ENCODE measurements around the gene PCNT. TPM values are rescaled to one million over a fixed set of nuclear protein-coding genes. Genes with fewer than 3 reads are reported as not detected.
A peak's percentile ranks its signal among the peaks of the same experiment; 100 is the strongest.

PCNT gene
- total and polyA plus RNA-seq, 9 of the 15 experiments (the other 6 are each of a cell fraction or from before 2014, with no cell fraction given) = 9.1 to 53.5 (median 31.3) TPM

DNA sequence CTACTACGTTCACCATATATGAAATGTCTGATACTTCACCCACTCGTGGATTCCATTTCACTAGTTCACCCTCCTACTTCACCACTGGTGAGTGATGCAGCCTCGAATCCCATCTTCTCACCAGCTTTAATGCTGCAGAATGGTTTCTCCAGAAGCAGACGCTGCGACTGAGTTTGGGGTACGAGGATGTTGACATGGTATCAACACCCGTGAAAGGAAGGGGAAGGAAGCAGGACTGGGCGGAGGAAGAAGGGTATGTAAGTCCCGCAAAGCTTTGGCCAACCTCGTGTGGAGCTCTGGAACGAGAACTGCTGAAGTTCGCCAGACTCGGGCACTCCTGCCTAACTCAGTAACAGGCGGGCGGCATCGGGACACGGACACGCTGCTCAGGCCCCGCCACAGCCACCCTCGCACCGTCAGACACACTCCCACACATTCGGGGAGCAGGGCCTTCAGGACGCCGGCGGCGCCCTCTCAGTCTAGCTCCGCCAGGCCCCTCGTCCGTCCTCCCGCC is 133.9 kb downstream of the PCNT start (continued):
- TF ChIP-seq, protein P1, sequence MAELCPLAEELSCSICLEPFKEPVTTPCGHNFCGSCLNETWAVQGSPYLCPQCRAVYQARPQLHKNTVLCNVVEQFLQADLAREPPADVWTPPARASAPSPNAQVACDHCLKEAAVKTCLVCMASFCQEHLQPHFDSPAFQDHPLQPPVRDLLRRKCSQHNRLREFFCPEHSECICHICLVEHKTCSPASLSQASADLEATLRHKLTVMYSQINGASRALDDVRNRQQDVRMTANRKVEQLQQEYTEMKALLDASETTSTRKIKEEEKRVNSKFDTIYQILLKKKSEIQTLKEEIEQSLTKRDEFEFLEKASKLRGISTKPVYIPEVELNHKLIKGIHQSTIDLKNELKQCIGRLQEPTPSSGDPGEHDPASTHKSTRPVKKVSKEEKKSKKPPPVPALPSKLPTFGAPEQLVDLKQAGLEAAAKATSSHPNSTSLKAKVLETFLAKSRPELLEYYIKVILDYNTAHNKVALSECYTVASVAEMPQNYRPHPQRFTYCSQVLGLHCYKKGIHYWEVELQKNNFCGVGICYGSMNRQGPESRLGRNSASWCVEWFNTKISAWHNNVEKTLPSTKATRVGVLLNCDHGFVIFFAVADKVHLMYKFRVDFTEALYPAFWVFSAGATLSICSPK (IDR thresholded peaks at IDR 0.05; ENCODE audit: borderline replicate concordance) = peak; percentile 43; the same call in 1 of the 2 replicates
- TF ChIP-seq SUPT5H (IDR thresholded peaks at IDR 0.05) (no peak), TBL1XR1 (IDR thresholded peaks at IDR 0.05; ENCODE audit: low read length in 2 of 2) (peak in 1 of 2 experiments; percentile 21; a peak in 1 of 4 replicates), STAG1 (CRISPR knock-in tag; IDR thresholded peaks at IDR 0.05; ENCODE audit: borderline replicate concordance) (no peak), CSDE1 (IDR thresholded peaks at IDR 0.05) (no peak), FOXK2 (conservative IDR thresholded peaks at IDR 0.05 in 1 of 2, IDR thresholded peaks at IDR 0.05 in 1 of 2; ENCODE audit: low read depth in 2 of 2) (peak in 1 of 2 experiments; percentile 43; a peak in 1 of 4 replicates), PHF20 (IDR thresholded peaks at IDR 0.05; ENCODE audit: partially characterized antibody) (no peak), BHLHE40 (IDR thresholded peaks at IDR 0.05; ENCODE audit: low read length) (peak; percentile 27; the same call in 1 of the 2 replicates), GABPB1 (CRISPR knock-in tag; IDR thresholded peaks at IDR 0.05) (peak; percentile 63; the same call in 1 of the 2 replicates), CREB1 (IDR thresholded peaks at IDR 0.05) (no peak), CREB1 (CRISPR knock-in tag; IDR thresholded peaks at IDR 0.05) (no peak), GABPA (tag; conservative IDR thresholded peaks at IDR 0.05; ENCODE audit: low read depth) (peak; percentile 24; the same call in 1 of the 2 replicates), SMARCA4 (IDR thresholded peaks at IDR 0.05) (0 out of 2 replicates have a peak, but pooled peaks have one; percentile 46)
- TF ChIP-seq, protein P2, sequence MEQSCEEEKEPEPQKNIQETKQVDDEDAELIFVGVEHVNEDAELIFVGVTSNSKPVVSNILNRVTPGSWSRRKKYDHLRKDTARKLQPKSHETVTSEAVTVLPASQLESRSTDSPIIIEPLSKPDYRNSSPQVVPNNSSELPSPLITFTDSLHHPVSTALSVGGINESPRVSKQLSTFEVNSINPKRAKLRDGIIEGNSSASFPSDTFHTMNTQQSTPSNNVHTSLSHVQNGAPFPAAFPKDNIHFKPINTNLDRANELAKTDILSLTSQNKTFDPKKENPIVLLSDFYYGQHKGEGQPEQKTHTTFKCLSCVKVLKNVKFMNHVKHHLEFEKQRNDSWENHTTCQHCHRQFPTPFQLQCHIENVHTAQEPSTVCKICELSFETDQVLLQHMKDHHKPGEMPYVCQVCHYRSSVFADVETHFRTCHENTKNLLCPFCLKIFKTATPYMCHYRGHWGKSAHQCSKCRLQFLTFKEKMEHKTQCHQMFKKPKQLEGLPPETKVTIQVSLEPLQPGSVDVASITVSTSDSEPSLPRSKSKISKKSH (CRISPR knock-in tag; IDR thresholded peaks at IDR 0.05) = no peak
- TF ChIP-seq, protein P3, sequence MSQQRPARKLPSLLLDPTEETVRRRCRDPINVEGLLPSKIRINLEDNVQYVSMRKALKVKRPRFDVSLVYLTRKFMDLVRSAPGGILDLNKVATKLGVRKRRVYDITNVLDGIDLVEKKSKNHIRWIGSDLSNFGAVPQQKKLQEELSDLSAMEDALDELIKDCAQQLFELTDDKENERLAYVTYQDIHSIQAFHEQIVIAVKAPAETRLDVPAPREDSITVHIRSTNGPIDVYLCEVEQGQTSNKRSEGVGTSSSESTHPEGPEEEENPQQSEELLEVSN (IDR thresholded peaks at IDR 0.05; ENCODE audit: borderline replicate concordance in 1 of 2, extremely low read depth in 1 of 2, insufficient read depth in 1 of 2, insufficient read length in 1 of 2, low read depth in 1 of 2, low read length in 1 of 2, poor library complexity in 1 of 2, severe bottlenecking in 1 of 2) = peak in 1 of 2 experiments; percentile 45
- TF ChIP-seq, protein P4, sequence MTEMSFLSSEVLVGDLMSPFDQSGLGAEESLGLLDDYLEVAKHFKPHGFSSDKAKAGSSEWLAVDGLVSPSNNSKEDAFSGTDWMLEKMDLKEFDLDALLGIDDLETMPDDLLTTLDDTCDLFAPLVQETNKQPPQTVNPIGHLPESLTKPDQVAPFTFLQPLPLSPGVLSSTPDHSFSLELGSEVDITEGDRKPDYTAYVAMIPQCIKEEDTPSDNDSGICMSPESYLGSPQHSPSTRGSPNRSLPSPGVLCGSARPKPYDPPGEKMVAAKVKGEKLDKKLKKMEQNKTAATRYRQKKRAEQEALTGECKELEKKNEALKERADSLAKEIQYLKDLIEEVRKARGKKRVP (CRISPR knock-in tag; IDR thresholded peaks at IDR 0.05) = 0 out of 2 replicates have a peak, but pooled peaks have one; percentile 44
- TF ChIP-seq, protein P5, sequence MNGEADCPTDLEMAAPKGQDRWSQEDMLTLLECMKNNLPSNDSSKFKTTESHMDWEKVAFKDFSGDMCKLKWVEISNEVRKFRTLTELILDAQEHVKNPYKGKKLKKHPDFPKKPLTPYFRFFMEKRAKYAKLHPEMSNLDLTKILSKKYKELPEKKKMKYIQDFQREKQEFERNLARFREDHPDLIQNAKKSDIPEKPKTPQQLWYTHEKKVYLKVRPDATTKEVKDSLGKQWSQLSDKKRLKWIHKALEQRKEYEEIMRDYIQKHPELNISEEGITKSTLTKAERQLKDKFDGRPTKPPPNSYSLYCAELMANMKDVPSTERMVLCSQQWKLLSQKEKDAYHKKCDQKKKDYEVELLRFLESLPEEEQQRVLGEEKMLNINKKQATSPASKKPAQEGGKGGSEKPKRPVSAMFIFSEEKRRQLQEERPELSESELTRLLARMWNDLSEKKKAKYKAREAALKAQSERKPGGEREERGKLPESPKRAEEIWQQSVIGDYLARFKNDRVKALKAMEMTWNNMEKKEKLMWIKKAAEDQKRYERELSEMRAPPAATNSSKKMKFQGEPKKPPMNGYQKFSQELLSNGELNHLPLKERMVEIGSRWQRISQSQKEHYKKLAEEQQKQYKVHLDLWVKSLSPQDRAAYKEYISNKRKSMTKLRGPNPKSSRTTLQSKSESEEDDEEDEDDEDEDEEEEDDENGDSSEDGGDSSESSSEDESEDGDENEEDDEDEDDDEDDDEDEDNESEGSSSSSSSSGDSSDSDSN (IDR thresholded peaks at IDR 0.05; ENCODE audit: borderline replicate concordance in 1 of 2, low read depth in 2 of 2, low read length in 2 of 2) = no peak; a peak in 1 of 4 replicates
- TF ChIP-seq, protein P6, sequence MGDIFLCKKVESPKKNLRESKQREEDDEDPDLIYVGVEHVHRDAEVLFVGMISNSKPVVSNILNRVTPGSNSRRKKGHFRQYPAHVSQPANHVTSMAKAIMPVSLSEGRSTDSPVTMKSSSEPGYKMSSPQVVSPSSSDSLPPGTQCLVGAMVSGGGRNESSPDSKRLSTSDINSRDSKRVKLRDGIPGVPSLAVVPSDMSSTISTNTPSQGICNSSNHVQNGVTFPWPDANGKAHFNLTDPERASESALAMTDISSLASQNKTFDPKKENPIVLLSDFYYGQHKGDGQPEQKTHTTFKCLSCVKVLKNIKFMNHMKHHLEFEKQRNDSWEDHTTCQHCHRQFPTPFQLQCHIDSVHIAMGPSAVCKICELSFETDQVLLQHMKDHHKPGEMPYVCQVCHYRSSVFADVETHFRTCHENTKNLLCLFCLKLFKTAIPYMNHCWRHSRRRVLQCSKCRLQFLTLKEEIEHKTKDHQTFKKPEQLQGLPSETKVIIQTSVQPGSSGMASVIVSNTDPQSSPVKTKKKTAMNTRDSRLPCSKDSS (IDR thresholded peaks at IDR 0.05; ENCODE audit: low read depth, partially characterized antibody) = no peak
